Measurements from ENCODE around the gene SPOCK1.

Gene SPOCK1

DNA sequence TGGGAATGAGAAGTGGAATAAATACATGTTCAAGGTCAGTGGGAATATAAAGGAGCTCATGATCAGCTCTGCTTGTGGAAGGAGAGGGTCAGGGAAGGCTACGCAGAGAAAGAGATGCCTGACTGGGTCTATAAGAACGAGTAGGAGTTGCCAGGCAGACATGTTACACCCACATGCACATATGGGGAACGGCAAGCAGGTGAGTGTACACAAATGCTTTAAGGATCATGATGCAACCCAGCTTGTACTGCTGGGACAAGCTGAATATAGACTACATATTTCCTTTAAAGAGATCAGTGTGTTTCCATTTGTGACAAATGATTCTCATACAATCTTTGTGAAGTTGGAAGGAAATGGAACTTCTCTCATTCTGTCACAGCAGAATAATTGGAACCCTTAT, 141.7 kb downstream of the SPOCK1 start:
- no peak for FAIRE-seq

DNA sequence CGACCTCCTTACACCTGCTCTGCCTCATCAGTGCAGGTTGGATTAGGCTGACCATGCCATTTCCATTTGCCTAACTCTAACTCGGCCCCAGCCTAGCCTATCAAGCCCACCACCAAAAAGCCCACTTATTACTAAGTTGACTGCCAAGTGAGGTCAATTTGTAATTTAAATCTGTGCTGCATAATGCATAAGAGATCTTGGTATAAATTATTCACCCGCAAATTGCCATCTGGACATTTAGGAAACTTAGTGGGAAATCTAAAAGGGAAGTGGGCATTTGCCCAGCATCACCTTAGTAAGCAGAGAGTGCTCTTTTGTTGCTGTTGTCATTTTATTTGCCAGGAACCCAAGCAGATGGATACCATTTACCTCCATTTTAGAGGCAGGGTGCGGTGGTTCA, 143.0 kb downstream of the SPOCK1 start:
- no peak for FAIRE-seq

DNA sequence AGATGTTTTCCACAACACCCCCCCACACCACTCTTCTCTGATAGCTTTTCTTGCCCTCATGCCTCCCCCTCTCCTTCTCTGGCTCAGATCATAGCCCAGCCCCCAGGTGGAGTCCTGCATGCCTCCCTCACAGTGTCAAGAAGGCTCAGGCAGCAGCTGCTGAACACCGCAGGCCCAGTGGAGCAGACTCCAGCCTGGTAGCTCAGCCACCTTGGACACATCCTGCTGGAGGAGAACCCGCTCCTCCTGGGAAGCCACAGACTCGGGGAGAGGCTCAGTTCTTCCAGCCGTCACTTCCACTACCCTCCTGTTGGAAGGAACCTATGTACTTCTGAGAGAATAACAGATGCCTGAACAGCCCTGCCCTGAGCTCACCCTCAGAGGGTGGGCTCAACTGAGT, 143.4 kb downstream of the SPOCK1 start:
- no peak for FAIRE-seq

DNA sequence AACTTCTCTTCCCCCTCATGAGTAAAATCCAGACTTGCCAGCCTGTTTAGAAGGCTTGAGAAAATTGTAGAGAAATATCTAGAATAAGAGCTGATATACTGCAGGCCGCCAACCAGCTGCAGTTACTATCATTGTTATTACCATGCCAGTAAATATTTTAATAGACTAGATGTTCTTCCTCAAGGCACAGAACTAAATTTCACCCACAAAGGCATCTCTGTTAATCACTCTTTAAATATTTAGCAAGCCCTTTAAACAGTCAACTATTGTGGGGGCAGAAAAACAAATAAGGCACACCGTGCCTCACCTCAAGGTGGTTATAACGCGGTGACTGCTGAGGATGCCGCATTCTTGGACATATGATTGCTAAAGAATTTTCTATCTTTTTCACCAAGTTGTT, 147.0 kb downstream of the SPOCK1 start:
- no peak for FAIRE-seq

DNA sequence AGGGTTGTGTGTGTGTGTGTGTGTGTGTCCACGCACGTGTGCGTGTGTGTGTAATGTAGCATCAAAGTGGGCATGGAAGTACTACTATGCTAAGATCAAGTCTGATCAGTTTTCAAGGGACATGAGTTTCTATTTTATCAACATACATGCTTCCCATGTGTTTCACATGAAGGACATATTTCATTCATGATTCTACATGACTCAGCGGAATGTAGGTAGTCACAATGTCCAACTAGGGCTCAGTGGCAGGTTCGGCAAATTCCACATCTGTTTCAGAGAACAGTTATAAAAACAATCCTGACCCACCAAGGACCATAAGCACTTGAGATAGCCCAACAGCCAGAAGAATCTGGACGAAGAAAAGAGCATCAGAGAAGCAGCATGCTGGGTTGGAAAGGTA, 148.3 kb downstream of the SPOCK1 start:
- no peak for FAIRE-seq

GRCh38 chr5:137348759-137349158, 150.4 kb downstream of the SPOCK1 start:
- FAIRE-seq = no peak

- no peak for FAIRE-seq
These were observed 151.3 kb downstream of the SPOCK1 start for GRCh38 chr5:137347865-137348264.

GRCh38 chr5:137346281-137346680, 152.8 kb downstream of the SPOCK1 start:
- no peak for FAIRE-seq

DNA sequence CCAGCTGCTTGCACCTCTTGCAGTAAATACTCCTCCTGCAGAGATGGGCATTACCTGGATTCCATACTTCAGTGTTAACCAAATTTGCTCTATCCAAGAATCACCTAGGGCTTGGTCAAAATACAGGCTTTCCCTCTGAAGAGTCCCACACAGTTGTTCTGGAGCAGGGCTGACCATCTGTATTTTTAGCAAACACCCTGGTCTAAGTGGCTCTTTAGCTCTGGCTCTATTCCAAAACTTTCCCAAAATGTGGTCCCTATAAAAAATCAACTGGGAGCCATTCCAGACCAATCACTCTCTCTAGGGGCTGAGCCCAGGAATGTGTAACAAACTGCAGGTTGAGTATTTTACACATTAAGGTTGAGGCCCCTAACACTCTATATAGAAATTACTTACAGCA, 153.7 kb downstream of the SPOCK1 start:
- no peak for FAIRE-seq

GRCh38 chr5:137344723-137345322, 154.3 kb downstream of the SPOCK1 start:
- FAIRE-seq = no peak

DNA sequence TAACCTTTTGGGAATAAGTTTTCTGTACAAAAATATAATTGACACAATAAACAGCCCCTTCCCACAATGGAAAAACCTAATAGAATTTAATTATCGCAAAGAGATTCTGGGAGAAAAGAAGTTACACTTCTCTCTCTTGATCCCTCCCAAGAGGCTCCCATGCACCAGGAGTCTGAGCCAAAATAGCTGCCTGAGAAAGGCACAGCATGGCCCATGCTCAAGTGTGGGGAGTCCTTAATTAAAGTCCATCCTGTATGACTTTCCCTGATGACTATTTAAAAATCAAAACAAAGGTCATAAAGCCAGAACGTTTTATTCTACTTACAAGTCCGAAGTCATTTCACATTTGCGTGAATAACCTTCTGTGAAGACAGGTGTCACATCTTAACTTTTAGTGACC, 155.1 kb downstream of the SPOCK1 start:
- FAIRE-seq = no peak

- FAIRE-seq = no peak
These were observed 156.4 kb downstream of the SPOCK1 start for GRCh38 chr5:137342764-137343163.

- FAIRE-seq = no peak
These were observed 157.3 kb downstream of the SPOCK1 start for GRCh38 chr5:137341831-137342230.

DNA sequence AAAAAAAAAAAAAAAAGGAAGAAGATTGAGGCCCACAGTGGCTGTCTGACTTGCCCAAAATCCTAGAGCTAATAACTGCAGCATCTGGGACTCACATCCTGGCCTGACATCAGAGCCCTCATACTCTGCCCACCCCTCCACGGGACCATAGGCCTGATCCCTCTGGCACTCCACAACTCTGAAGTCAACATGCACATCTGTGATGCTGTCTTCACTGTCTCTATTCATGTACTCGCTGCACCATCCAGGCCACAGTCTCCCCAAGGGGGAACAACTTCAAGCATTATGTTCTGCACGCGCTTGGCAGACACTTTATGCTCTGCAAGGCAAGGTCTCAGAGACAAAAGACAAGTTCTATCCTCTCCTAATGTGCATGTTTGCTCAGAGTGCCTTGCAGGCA, 158.2 kb downstream of the SPOCK1 start:
- FAIRE-seq = no peak

DNA sequence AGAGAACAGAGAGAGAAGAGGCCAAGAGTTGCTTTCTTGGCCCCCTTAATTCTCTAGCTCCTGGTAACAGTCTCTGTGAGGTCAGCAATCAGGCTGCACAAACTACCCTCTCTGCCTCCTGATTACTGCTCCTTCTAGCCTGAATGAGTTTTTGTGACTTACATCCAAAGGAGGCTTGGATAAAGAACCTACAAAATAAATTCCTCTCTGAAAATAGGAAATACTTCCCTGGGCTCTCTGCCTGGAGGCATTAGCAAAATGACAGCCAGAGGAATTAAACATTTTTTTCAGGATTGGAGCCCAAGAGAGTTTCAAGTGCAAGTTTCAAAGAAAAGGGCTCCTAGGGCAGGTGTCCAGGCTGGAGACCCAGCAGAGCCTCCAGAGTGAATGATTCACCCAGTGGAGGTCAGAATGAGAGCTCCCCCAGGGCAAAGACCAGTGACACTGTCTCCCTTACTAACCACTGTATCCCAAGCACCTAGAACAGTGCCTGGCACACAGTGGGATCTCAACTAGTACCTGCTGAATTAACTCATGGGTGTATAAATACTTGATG, 162.5 kb downstream of the SPOCK1 start:
- FAIRE-seq = no peak

DNA sequence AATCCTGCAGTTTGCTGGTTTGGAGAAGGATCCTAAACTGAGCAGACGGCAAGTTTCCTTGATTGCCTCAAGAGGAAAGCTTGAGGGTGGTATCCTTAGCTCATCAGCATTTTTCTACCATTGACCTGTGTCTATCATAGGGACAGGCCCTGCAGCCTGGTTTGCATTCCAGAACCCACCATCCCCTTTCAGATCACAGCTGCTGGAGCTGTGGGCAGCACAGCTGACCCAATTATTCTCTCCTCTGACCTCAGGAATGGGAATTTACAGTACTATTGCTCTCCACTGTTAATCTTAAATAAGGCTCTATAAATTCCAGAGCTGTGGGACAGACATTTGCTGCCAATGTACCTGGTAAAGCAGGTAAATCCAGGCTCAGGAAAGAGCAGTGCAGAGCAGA, 163.0 kb downstream of the SPOCK1 start:
- no peak for FAIRE-seq

DNA sequence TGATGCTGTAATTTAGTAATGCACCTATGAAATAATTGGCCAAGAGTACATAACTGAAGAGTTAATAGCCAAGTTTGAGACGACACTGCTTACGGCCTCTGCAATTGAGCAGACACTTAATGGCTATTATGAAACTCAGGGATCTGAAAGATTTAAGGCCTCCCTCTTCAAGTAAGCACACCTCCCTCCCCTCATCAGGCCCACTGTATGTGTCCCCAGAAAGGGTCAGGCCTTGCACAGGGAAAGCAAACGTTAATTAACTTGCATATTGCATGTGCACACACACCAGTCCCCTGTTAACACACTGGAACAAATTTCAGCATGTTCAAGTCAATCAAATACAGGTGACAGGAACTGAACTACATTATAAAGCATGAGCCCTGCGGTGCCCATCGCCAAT, 163.6 kb downstream of the SPOCK1 start:
- FAIRE-seq = no peak

GRCh38 chr5:137333928-137334327, 165.2 kb downstream of the SPOCK1 start:
- FAIRE-seq = no peak

DNA sequence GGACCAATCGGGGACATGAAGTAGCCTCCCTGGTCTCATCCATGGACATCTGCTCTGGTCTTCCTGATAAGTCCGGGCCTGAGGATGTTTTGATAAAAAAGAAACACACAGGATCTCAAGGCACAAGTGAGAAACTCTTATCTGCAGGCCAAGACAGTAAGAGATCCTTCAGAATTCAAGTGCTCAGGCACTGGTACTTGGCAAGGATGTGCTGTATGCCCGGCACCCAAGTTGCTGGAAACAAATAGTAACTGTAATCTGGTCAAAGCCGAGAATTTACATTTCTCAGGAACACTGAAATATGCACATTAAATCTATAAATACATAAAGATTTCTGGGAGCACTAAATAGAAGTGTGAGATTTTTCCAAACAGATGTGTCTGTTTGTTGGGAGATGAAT, 165.7 kb downstream of the SPOCK1 start:
- FAIRE-seq = no peak

- FAIRE-seq = no peak
These were observed 166.8 kb downstream of the SPOCK1 start for GRCh38 chr5:137332296-137332695.

DNA sequence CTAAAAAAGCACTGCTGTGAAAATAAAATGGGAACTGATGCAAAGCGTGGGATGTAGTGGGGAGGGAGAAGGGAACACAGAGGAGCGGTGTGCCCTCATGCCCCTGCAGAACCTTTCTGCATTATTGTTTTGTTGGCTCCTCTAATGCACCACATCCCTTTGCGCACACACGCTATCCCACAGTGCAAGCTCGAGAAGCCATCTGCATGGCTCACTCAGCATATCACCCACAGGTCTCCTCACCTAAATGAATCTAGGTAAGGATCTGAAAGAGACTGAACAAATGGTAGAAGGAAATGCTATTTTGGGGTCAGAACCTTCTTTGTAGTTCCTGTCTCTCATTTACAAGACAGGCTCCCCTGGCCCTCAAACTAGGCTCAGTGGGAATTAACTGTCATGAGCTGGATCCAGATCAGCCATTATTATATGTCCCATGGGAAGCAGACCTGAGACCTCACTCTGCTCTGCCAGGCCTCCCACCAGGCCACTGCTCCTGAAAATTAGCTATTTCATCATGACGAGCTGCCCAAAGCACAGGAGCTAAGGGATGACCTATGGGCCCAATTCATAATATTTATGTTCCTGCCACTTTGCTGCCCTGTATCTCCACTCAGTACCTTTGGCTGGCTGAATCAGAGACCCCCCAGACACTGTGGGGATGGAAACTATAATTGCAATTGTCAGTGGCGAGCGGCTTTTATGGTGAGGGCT, 169.4 kb downstream of the SPOCK1 start:
- no peak for FAIRE-seq

DNA sequence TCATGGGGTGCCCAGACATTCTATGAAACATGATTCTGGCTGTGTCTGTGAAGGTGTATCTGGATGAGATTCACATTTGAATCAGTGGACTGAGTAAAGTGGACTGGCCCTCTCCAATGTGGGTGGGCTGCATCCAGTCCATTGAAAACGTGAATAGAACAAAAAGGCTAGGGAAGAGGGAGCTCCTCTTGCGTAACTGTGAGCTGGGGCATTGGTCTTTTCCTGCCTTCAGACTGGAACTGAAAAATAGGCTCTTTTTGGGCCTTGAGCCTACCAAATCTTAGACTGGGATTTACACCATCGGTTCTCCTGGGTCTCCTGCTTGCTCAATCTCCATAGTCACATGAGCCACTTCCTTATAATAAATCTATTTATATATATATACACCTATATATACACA, 170.1 kb downstream of the SPOCK1 start:
- FAIRE-seq = no peak

- FAIRE-seq = no peak
These were observed 170.7 kb downstream of the SPOCK1 start for GRCh38 chr5:137328463-137328862.

DNA sequence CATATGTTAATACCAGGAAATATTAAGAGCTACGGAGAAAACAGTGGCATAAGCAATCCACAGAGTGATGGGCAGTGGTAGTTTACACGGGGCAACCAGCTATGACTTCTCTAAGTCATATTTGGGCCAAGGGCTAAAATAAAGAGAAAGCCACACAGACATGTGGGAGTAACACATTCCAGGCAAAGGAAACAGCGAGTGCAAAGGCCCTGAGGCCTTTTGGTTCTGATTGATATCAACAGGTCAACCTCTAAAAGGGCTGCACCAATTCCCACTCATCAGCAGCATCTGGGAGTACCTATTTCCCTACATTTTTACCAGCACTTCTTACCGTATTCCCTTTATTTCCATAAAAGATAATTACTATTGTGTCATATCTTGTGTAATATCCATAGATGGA, 173.4 kb downstream of the SPOCK1 start:
- no peak for FAIRE-seq

Measured in colon (tissue), 2 donors.